ENCODE results near the gene NCAPD3. TPM values are rescaled to one million over a fixed set of nuclear protein-coding genes. Genes with fewer than 3 reads are reported as not detected.

Gene NCAPD3
- total RNA-seq, 1 experiment from 2014 or later: 85.0 TPM

- Histone ChIP-seq H2AFZ (ENCODE audit: low read length) (no peak overlapping the region), H3K36me3 (ENCODE audit: low read depth, low read length) (peaks cover 49% of the 10 kb centered on the region), H4K20me1 (ENCODE audit: low read length) (no peaks in the 10 kb centered on the region), H3F3A (ENCODE audit: low read length, unreplicated experiment) (no peaks in the 10 kb centered on the region), H3K27me3 (ENCODE audit: low read length) (no peaks in the 10 kb centered on the region), H3K9ac (ENCODE audit: low read length) (no peak overlapping the region), H3K4me2 (ENCODE audit: low read length) (no peak overlapping the region), H3K9me3 (ENCODE audit: low read length) (no peaks in the 10 kb centered on the region), H3K79me2 (ENCODE audit: low read length) (no peaks in the 10 kb centered on the region), H3K4me3 (ENCODE audit: low read length) (no peak overlapping the region), H3K27ac (ENCODE audit: low read length) (no peak overlapping the region), H3K9me2 (replicated peaks; ENCODE audit: low read length) (no peaks in the 10 kb centered on the region), H3K4me1 (ENCODE audit: insufficient read depth, low read length) (no peaks in the 10 kb centered on the region)
- TF ChIP-seq EZH2 (IDR thresholded peaks at IDR 0.05; ENCODE audit: low read length, unreplicated experiment) (no peak), CTCF (conservative IDR thresholded peaks at IDR 0.05; ENCODE audit: low read depth, low read length) (no peak), EZH2phosphoT487 (IDR thresholded peaks at IDR 0.05; ENCODE audit: borderline replicate concordance, low read length) (no peak)
- intact Hi-C loops (cut with micrococcal nuclease): no loop called here
- DNase-seq (no peak), ATAC-seq (no peak)
- no TSS peak for BruUV-seq (replicated peaks)
- ChIA-PET POLR2A (ENCODE audit: unreplicated experiment) (no interaction called here), CTCF (no interaction called here)
Measured at GRCh38 chr11:134150195-134150903, 73.4 kb downstream of the NCAPD3 start.

DNA sequence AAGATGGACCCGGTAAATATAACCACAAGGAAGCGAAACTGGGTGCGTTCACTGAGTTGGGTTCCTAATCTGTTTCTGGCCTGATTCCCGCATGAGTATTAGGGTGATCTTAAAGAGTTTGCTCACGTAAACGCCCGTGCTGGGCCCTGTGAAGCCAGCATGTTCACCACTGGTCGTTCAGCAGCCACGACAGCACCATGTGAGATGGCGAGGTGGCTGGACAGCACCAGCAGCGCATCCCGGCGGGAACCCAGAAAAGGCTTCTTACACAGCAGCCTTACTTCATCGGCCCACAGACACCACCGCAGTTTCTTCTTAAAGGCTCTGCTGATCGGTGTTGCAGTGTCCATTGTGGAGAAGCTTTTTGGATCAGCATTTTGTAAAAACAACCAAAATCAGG lies 74.4 kb downstream of the NCAPD3 start:
- BruUV-seq (replicated peaks): no TSS peak
- DNase-seq (no peak), ATAC-seq (no peak)
- Histone ChIP-seq H3F3A (ENCODE audit: low read length, unreplicated experiment) (no peaks in the 10 kb centered on the region), H3K79me2 (ENCODE audit: low read length) (no peaks in the 10 kb centered on the region), H3K36me3 (ENCODE audit: low read depth, low read length) (peaks cover 44% of the 10 kb centered on the region), H3K9me2 (replicated peaks; ENCODE audit: low read length) (no peaks in the 10 kb centered on the region), H3K4me2 (ENCODE audit: low read length) (no peak overlapping the region), H3K9me3 (ENCODE audit: low read length) (no peaks in the 10 kb centered on the region), H3K27ac (ENCODE audit: low read length) (no peak overlapping the region), H3K27me3 (ENCODE audit: low read length) (0 out of 2 replicates have a peak, but pooled peaks cover under 1% of the 10 kb centered on the region), H4K20me1 (ENCODE audit: low read length) (no peaks in the 10 kb centered on the region), H2AFZ (ENCODE audit: low read length) (no peak overlapping the region), H3K9ac (ENCODE audit: low read length) (no peak overlapping the region), H3K4me3 (ENCODE audit: low read length) (no peak overlapping the region), H3K4me1 (ENCODE audit: insufficient read depth, low read length) (no peaks in the 10 kb centered on the region)
- ChIA-PET POLR2A (ENCODE audit: unreplicated experiment) (no interaction called here), CTCF (no interaction called here)
- intact Hi-C loops (cut with micrococcal nuclease): no loop called here
- no peak for TF ChIP-seq EZH2phosphoT487 (IDR thresholded peaks at IDR 0.05; ENCODE audit: borderline replicate concordance, low read length)
- no peak for TF ChIP-seq CTCF (conservative IDR thresholded peaks at IDR 0.05; ENCODE audit: low read depth, low read length)
- no peak for TF ChIP-seq EZH2 (IDR thresholded peaks at IDR 0.05; ENCODE audit: low read length, unreplicated experiment)

GRCh38 chr11:134146598-134146997 lies 77.2 kb downstream of the NCAPD3 start:
- no peaks in the 10 kb centered on the region for H3K4me1 ChIP-seq (ENCODE audit: insufficient read depth, low read length)
- no peaks in the 10 kb centered on the region for H3K79me2 ChIP-seq (ENCODE audit: low read length)
- no TSS peak for BruUV-seq (replicated peaks)
- no peak overlapping the region for H2AFZ ChIP-seq (ENCODE audit: low read length)
- no peaks in the 10 kb centered on the region for H3K9me3 ChIP-seq (ENCODE audit: low read length)
- no peak overlapping the region for H3K27ac ChIP-seq (ENCODE audit: low read length)
- peaks cover 23% of the 10 kb centered on the region for H3K27me3 ChIP-seq (ENCODE audit: low read length)
- POLR2A ChIA-PET (ENCODE audit: unreplicated experiment): no interaction called here
- H3K4me3 ChIP-seq (ENCODE audit: low read length): no peak overlapping the region
- H3K9ac ChIP-seq (ENCODE audit: low read length): no peak overlapping the region
- H3K4me2 ChIP-seq (ENCODE audit: low read length): no peak overlapping the region
- H3K36me3 ChIP-seq (ENCODE audit: low read depth, low read length): peaks cover 25% of the 10 kb centered on the region
- no peaks in the 10 kb centered on the region for H4K20me1 ChIP-seq (ENCODE audit: low read length)
- no peak for ATAC-seq
- no peak for DNase-seq
- H3K9me2 ChIP-seq (replicated peaks; ENCODE audit: low read length): no peaks in the 10 kb centered on the region
- CTCF ChIA-PET: interaction anchor here (0.5 to 0.7 kb wide), 2 partner anchors 218 to 1580 kb away, joined by 4 read pairs; no protein-coding TSS in a partner anchor
- intact Hi-C loops (cut with micrococcal nuclease): no loop called here
- TF ChIP-seq CTCF (conservative IDR thresholded peaks at IDR 0.05; ENCODE audit: low read depth, low read length) (no peak), EZH2phosphoT487 (IDR thresholded peaks at IDR 0.05; ENCODE audit: borderline replicate concordance, low read length) (no peak), EZH2 (IDR thresholded peaks at IDR 0.05; ENCODE audit: low read length, unreplicated experiment) (no peak)
- no peaks in the 10 kb centered on the region for H3F3A ChIP-seq (ENCODE audit: low read length, unreplicated experiment)

Data from PC-3 (cell line).